IPS-11a (cell line): Measurements from ENCODE around the gene ZBTB40.

Source experiments
- H3K4me3 ChIP-seq: one replicate; pipeline ENCODE4 v1.5.1; 2013; ENCODE audit warnings: low read depth, low read length, control low read depth

The ZBTB40 gene

GRCh38 chr1:22503721-22504410 is 52.2 kb downstream of the ZBTB40 start:
- no peak overlapping the region for H3K4me3 ChIP-seq

GRCh38 chr1:22506130-22506692 is 54.6 kb downstream of the ZBTB40 start:
- H3K4me3 ChIP-seq = no peak overlapping the region

DNA sequence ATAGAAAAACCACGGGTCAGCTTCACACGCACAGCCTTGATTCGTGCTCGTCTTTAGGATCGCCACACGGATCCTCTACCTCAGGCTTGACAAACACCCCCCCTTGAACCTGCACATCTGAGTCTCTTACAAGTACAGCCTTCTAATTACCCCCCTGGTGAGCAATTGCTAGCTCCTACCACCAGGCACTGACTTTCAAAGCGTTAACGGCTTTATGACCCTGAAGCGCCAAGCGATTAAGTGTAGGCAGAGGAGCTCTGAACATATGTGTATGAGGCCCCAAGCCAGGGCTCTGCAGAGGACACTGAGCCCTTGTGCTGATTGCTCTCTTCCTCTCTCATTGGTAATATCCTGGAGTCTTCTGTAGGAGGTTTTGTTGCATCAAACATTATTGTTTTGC is 55.9 kb downstream of the ZBTB40 start:
- H3K4me3 ChIP-seq = no peak overlapping the region

- H3K4me3 ChIP-seq = no peak overlapping the region
Measured at GRCh38 chr1:22508329-22508728, 56.7 kb downstream of the ZBTB40 start.

- H3K4me3 ChIP-seq = no peak overlapping the region
Measured at GRCh38 chr1:22508991-22509390, 57.3 kb downstream of the ZBTB40 start.

GRCh38 chr1:22509815-22510214 is 58.2 kb downstream of the ZBTB40 start:
- H3K4me3 ChIP-seq = no peak overlapping the region

DNA sequence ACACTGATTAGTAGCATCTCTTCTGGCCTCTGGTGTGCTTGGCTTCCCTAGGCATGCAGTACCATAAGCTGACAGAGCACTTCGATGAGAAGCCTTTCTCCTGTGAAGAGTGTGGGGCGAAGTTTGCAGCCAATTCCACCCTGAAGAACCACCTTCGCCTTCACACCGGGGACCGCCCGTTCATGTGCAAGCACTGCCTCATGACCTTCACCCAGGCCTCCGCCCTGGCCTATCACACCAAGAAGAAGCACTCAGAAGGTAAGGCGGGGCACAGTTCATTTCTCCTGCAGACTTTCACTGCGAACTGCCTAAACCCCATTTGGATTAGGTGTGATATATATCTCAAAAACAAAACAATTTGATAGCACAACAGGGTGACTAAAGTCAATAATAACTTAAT is 61.2 kb downstream of the ZBTB40 start:
- no peak overlapping the region for H3K4me3 ChIP-seq

- H3K4me3 ChIP-seq = no peak overlapping the region
Measured at GRCh38 chr1:22516906-22517571, 65.4 kb downstream of the ZBTB40 start.

- H3K4me3 ChIP-seq = no peak overlapping the region
Measured at GRCh38 chr1:22517956-22518355, 66.3 kb downstream of the ZBTB40 start.

- H3K4me3 ChIP-seq = no peak overlapping the region
Measured at GRCh38 chr1:22518379-22518778, 66.7 kb downstream of the ZBTB40 start.

GRCh38 chr1:22520871-22521270 is 69.2 kb downstream of the ZBTB40 start:
- H3K4me3 ChIP-seq = no peak overlapping the region

- H3K4me3 ChIP-seq = no peak overlapping the region
Measured at GRCh38 chr1:22521692-22522091, 70.0 kb downstream of the ZBTB40 start.

- no peak overlapping the region for H3K4me3 ChIP-seq
Measured at GRCh38 chr1:22522221-22522743, 70.6 kb downstream of the ZBTB40 start.

DNA sequence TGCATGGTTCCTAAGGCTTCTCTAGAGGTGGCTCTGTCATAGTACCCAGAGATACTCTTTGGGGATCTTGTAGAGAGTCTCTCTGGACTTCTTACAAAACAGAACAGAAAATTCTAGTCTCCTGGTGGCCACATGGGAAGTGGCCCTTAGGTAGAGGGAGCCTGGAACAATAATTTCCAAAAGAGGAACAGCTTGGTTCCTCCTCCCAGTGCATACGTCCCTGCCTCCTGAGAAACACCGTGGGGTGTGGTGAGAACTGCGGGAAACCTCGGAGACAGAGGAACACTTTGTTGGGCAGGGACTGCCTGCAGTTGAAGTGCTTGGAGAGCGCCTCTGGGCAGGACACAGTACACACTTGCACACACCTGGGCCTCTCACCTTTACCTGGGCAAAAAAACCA is 72.8 kb downstream of the ZBTB40 start:
- H3K4me3 ChIP-seq = no peak overlapping the region

GRCh38 chr1:22525211-22525610 is 73.6 kb downstream of the ZBTB40 start:
- H3K4me3 ChIP-seq = no peak overlapping the region

DNA sequence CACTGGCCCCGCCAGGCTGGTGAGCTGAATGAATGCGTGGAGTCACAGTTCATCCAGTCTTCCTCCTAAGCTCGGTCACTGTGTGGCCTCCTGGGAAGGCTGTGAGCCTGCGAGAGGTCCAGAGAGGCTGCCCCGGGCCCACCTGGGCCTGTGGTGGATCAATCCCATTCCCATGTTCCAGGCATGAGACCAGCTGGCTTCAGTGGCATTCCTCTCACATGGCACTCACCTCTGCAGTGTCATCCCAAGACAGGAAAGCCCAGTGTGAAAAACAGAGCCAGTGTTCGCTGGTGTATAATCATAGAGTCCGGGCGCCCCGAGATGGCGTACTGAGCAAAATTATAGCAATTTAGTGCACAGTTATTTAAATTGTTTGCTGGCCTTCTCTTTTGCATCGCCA is 74.0 kb downstream of the ZBTB40 start:
- no peak overlapping the region for H3K4me3 ChIP-seq

DNA sequence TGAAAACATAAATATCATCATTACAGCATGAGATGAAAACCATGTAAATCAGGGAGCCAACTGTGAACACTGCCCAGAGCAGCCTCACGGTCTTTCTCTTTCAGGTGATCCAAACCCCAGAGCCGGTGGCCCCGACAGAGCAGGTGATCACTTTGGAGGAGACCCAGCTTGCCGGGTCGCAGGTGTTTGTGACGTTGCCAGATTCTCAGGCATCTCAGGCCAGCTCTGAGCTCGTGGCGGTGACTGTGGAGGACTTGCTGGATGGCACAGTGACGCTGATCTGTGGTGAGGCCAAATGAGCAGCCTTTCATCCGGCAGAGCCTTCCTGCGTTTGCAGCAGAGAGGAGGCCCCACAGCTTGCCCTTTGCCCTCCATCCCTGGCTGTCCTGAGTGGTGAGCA is 74.4 kb downstream of the ZBTB40 start:
- H3K4me3 ChIP-seq = no peak overlapping the region

- H3K4me3 ChIP-seq = no peak overlapping the region
Measured at GRCh38 chr1:22526677-22527076, 75.0 kb downstream of the ZBTB40 start.

DNA sequence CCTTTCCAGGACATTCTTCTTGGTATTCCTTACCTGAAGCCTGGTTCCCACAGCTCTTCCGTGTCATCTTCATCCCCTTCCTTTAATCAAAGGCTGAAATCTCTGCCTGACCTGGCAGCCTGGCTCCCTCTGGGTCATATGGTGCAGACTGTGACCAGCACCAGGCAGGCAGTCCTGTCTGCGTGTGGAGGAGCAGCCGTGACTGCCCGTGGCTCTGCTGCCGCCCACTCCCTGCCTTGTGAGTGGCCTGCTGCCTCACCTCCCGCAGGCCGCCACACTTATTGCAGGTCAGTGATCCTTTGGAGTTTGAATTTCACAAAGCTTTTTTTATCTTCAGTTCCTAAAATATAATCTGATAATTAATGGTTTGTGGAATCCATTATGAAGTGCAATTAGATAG is 75.5 kb downstream of the ZBTB40 start:
- H3K4me3 ChIP-seq = no peak overlapping the region

DNA sequence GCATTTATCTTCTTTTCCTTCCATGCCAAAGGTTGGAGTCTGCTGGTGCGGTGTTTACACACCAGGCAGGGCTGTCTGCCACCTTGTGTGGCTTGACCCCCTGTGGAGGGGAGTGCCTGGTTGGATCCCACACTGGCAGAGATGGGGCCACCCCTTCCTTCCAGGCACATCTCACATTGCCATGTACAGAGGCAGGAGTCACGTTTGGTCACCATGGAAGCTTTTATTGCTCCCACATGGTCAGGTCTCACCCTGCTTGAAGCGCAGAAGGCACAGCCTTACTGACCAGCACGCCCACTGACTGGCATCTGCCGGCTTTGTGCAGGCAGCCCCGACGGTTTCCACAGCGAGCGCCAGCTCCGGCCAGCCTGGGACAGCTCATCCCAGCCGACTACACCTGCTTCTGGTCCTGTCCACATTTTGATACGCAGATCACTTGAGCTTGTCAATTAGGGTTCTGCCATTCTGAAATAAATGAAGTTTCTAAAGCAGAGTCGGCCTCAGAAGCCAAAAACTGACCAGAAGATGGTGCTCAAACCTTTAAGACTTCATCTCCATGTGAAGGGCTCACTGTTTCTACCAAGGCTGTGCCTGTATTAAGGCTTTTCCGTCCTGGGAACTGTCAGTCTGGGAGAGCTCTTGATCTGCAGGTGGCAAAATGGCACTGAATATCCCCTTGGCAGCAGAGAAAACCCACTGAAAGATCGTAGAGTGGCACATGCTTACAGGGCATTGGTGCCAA is 76.1 kb downstream of the ZBTB40 start:
- no peak overlapping the region for H3K4me3 ChIP-seq

GRCh38 chr1:22528451-22528850 is 76.8 kb downstream of the ZBTB40 start:
- no peak overlapping the region for H3K4me3 ChIP-seq
